Type B pancreatic cell (in vitro differentiated cells): ENCODE results near the gene SLFNL1. TPM values are rescaled to one million over a fixed set of nuclear protein-coding genes. Genes with fewer than 3 reads are reported as not detected.

ENCODE experiments used
- DNase-seq: peaks from one replicate; pipeline ENCODE4 v3.0.0; 2021; ENCODE audit warnings: mixed read lengths; ENCODE audit not compliant: unreplicated experiment; ENCODE audit errors: extremely low spot score
- H3K27ac Mint-ChIP-seq: 2 replicates; pipeline ENCODE4 v1.8.0; 2021; ENCODE audit warnings: mild to moderate bottlenecking, mixed read lengths
- H3K27me3 Mint-ChIP-seq: 2 replicates; pipeline ENCODE4 v1.8.0; 2021; ENCODE audit warnings: mixed read lengths
- H3K36me3 Mint-ChIP-seq: 2 replicates; pipeline ENCODE4 v1.8.0; 2021; ENCODE audit warnings: mixed read lengths
- H3K4me1 Mint-ChIP-seq: one replicate; pipeline ENCODE4 v1.8.0; 2021; ENCODE audit warnings: mixed read lengths; ENCODE audit not compliant: unreplicated experiment
- H3K4me3 Mint-ChIP-seq: 2 replicates; pipeline ENCODE4 v1.8.0; 2021; ENCODE audit warnings: mild to moderate bottlenecking, mixed read lengths
- H3K9me3 Mint-ChIP-seq: 2 replicates; pipeline ENCODE4 v1.8.0; 2021; ENCODE audit warnings: mixed read lengths
- CTCF ChIP-seq: fragments of 200-600 bp; sonication (generic); conservative IDR thresholded peaks from 2 replicates; pipeline ENCODE4 v1.5.0; 2021; ENCODE audit warnings: antibody characterized with exemption, mild to moderate bottlenecking
- total RNA-seq: library from RNA; stranded (reverse); gene quantifications from 2 replicates; pipeline ENCODE4 v1.2.1, GENCODE V29; 2021; ENCODE audit warnings: low replicate concordance

SLFNL1 gene
- total RNA-seq, 1 donor from 2014 or later = 0.60 TPM

- H3K4me1 Mint-ChIP-seq = no peaks in the 10 kb centered on the region
- no peaks in the 10 kb centered on the region for H3K27me3 Mint-ChIP-seq
- no peak overlapping the region for H3K27ac Mint-ChIP-seq
- no peak overlapping the region for H3K4me3 Mint-ChIP-seq
- H3K9me3 Mint-ChIP-seq = no peaks in the 10 kb centered on the region
- no peak for DNase-seq
- TF ChIP-seq CTCF = no peak
- H3K36me3 Mint-ChIP-seq = peaks cover 16% of the 10 kb centered on the region
These were observed 15.8 kb upstream of the SLFNL1 start for GRCh38 chr1:41037116-41037903.

DNA sequence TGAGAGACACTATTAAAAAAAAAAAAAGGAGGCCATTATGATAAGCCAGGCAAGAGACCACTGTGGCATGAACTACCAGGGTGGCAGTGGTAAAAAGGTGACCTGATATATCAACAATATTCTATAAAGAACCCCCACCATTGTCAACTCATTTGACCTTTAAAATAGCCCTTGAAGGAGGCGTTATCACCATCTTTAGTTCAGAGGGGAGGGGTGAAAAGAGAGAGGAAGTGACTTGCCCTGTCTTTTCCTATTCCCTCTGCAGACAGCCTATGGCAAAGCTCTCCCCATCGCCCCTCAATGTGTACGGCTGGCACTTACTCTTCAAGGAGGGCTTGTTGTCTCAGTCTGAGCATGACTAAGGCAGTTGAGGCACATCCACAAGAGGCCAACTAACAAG lies 11.7 kb upstream of the SLFNL1 start:
- no peaks in the 10 kb centered on the region for H3K9me3 Mint-ChIP-seq
- peaks cover 30% of the 10 kb centered on the region for H3K36me3 Mint-ChIP-seq
- DNase-seq = no peak
- H3K4me3 Mint-ChIP-seq = no peak overlapping the region
- no peak for TF ChIP-seq CTCF
- H3K4me1 Mint-ChIP-seq = no peaks in the 10 kb centered on the region
- H3K27me3 Mint-ChIP-seq = no peaks in the 10 kb centered on the region
- no peak overlapping the region for H3K27ac Mint-ChIP-seq

GRCh38 chr1:41032147-41032546 lies 10.6 kb upstream of the SLFNL1 start:
- H3K9me3 Mint-ChIP-seq = no peaks in the 10 kb centered on the region
- peaks cover 31% of the 10 kb centered on the region for H3K36me3 Mint-ChIP-seq
- TF ChIP-seq CTCF = no peak
- no peaks in the 10 kb centered on the region for H3K27me3 Mint-ChIP-seq
- DNase-seq = no peak
- H3K27ac Mint-ChIP-seq = no peak overlapping the region
- H3K4me1 Mint-ChIP-seq = no peaks in the 10 kb centered on the region
- H3K4me3 Mint-ChIP-seq = no peak overlapping the region

DNA sequence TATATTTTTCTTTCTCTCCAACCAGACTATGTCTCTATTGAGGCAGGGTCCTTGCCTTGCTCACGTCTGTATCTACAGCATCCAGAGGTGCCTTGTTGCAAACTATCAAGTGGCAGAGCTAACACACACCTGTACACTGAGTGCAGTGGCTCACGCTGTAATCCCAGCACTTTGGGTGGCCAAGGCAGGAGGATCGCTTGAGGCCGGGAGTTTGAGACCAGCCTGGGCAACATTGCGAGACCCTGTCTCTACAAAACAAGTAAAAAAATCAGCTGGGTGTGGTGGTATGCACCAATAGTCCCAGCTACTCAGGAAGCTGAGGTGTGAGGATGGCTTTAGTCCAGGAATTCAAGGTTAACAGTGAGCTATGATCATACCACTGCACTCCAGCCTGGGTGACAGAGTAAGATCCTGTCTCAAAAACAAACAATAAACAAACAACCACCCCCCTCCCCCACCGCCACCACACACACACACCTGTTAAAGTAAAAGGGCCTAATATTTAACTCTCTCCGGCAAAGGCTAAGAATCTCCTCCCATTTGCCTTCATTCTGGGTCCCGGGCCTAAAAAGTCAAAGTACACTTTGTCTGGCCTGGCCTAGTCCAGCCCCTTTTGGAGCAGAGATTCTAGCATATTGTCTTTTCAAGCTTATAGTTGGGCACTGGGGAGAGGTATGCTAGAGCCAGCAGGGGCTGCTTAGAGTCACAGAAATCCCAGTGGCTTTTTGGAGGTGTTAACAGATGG lies 9.5 kb upstream of the SLFNL1 start:
- Mint-ChIP-seq H3K36me3 (peaks cover 34% of the 10 kb centered on the region), H3K9me3 (no peaks in the 10 kb centered on the region), H3K27ac (no peak overlapping the region), H3K4me3 (no peak overlapping the region), H3K27me3 (no peaks in the 10 kb centered on the region), H3K4me1 (no peaks in the 10 kb centered on the region)
- no peak for DNase-seq
- no peak for TF ChIP-seq CTCF

- no peak for DNase-seq
- peaks cover 11% of the 10 kb centered on the region for H3K4me1 Mint-ChIP-seq
- peaks cover 27% of the 10 kb centered on the region for H3K36me3 Mint-ChIP-seq
- no peaks in the 10 kb centered on the region for H3K27me3 Mint-ChIP-seq
- TF ChIP-seq CTCF = no peak
- H3K9me3 Mint-ChIP-seq = no peaks in the 10 kb centered on the region
- no peak overlapping the region for H3K4me3 Mint-ChIP-seq
- no peak overlapping the region for H3K27ac Mint-ChIP-seq
These were observed 6.6 kb upstream of the SLFNL1 start for GRCh38 chr1:41028034-41028642.
